NCI-H1048 (cell line): ENCODE results near the gene QRICH2.
"Not testable (repeated sequence)": the region's sequence is repeated elsewhere in the genome, so short reads cannot be mapped to it uniquely, and the experiment has no call there.

Experiments
- DNase-seq: peaks from one replicate; lab custom pipeline; 2025; lab: John Stamatoyannopoulos, UW

Gene QRICH2

GRCh38 chr17:76265624-76266243 lies 42.3 kb downstream of the QRICH2 start:
- DNase-seq, result no peak

- DNase-seq, result peak; percentile 97
Measured at GRCh38 chr17:76264755-76265623, 43.1 kb downstream of the QRICH2 start, which contains the start of gene UBALD2. UBALD2 (plus strand) TSS chr17:76265348; CDS start chr17:76265506, 158 bp downstream.

GRCh38 chr17:76264425-76264754 lies 43.7 kb downstream of the QRICH2 start:
- DNase-seq, result no peak

- no peak for DNase-seq
Measured at GRCh38 chr17:76263896-76264295, 44.2 kb downstream of the QRICH2 start.

GRCh38 chr17:76262732-76263344 lies 45.2 kb downstream of the QRICH2 start:
- DNase-seq, result no peak

- DNase-seq, result no peak
Measured at GRCh38 chr17:76261421-76262215, 46.5 kb downstream of the QRICH2 start.

- DNase-seq, result no peak
Measured at GRCh38 chr17:76260669-76261068, 47.4 kb downstream of the QRICH2 start.

GRCh38 chr17:76260220-76260619 lies 47.9 kb downstream of the QRICH2 start:
- no peak for DNase-seq

GRCh38 chr17:76256430-76257050 lies 51.5 kb downstream of the QRICH2 start:
- not testable (repeated sequence) for DNase-seq

GRCh38 chr17:76255801-76256429 lies 52.2 kb downstream of the QRICH2 start:
- DNase-seq, result no peak

GRCh38 chr17:76254275-76254674 lies 53.8 kb downstream of the QRICH2 start:
- DNase-seq, result no peak

- DNase-seq, result no peak
Measured at GRCh38 chr17:76253841-76254240, 54.2 kb downstream of the QRICH2 start.

GRCh38 chr17:76252967-76253766 lies 54.9 kb downstream of the QRICH2 start:
- DNase-seq, result not testable (repeated sequence)

- DNase-seq, result no peak
Measured at GRCh38 chr17:76252040-76252954, 55.8 kb downstream of the QRICH2 start.

- DNase-seq, result no peak
Measured at GRCh38 chr17:76251478-76252039, 56.5 kb downstream of the QRICH2 start.

- no peak for DNase-seq
Measured at GRCh38 chr17:76250141-76250540, 57.9 kb downstream of the QRICH2 start.

- DNase-seq, result no peak
Measured at GRCh38 chr17:76248013-76248782, 59.9 kb downstream of the QRICH2 start.

- DNase-seq, result no peak
Measured at GRCh38 chr17:76247304-76247703, 60.8 kb downstream of the QRICH2 start.
